GDM1 (cell line): ENCODE results near the gene TBC1D4.
A peak's percentile ranks its signal among the peaks of the same experiment; 100 is the strongest.

ENCODE experiments used
- DNase-seq: peaks from one replicate; lab custom pipeline; 2025; lab: John Stamatoyannopoulos, UW

The TBC1D4 gene

GRCh38 chr13:75391432-75392100 is 90.4 kb downstream of the TBC1D4 start:
- DNase-seq, result no peak

GRCh38 chr13:75390229-75390628 is 91.7 kb downstream of the TBC1D4 start:
- DNase-seq, result no peak

GRCh38 chr13:75385708-75386083 is 96.3 kb downstream of the TBC1D4 start:
- DNase-seq, result no peak

GRCh38 chr13:75384879-75385707 is 96.9 kb downstream of the TBC1D4 start:
- no peak for DNase-seq

- DNase-seq, result no peak
Measured at GRCh38 chr13:75383064-75383715, 98.8 kb downstream of the TBC1D4 start.

- no peak for DNase-seq
Measured at GRCh38 chr13:75378301-75378700, 103.7 kb downstream of the TBC1D4 start.

- DNase-seq, result no peak
Measured at GRCh38 chr13:75376792-75377402, 105.1 kb downstream of the TBC1D4 start.

GRCh38 chr13:75375329-75375728 is 106.6 kb downstream of the TBC1D4 start:
- no peak for DNase-seq

GRCh38 chr13:75373988-75374387 is 108.0 kb downstream of the TBC1D4 start:
- DNase-seq, result no peak

- DNase-seq, result no peak
Measured at GRCh38 chr13:75372923-75373841, 108.8 kb downstream of the TBC1D4 start.

- DNase-seq, result peak; percentile 20
Measured at GRCh38 chr13:75372517-75372916, 109.5 kb downstream of the TBC1D4 start.

- no peak for DNase-seq
Measured at GRCh38 chr13:75371203-75371602, 110.8 kb downstream of the TBC1D4 start.

- DNase-seq, result no peak
Measured at GRCh38 chr13:75370774-75371173, 111.2 kb downstream of the TBC1D4 start.

- DNase-seq, result no peak
Measured at GRCh38 chr13:75369981-75370380, 112.0 kb downstream of the TBC1D4 start.

GRCh38 chr13:75368167-75368566 is 113.8 kb downstream of the TBC1D4 start:
- no peak for DNase-seq

GRCh38 chr13:75366380-75367280 is 115.3 kb downstream of the TBC1D4 start:
- no peak for DNase-seq

- DNase-seq, result no peak
Measured at GRCh38 chr13:75365724-75366173, 116.2 kb downstream of the TBC1D4 start.

GRCh38 chr13:75364131-75364713 is 117.7 kb downstream of the TBC1D4 start:
- no peak for DNase-seq

- DNase-seq, result no peak
Measured at GRCh38 chr13:75363371-75363770, 118.6 kb downstream of the TBC1D4 start.

- no peak for DNase-seq
Measured at GRCh38 chr13:75362026-75362425, 119.9 kb downstream of the TBC1D4 start.
